Tibial artery (tissue), 4 donors: ENCODE measurements around the gene CIP2A.

Experiments
- DNase-seq, 2 donors: peaks; one replicate each; pipeline ENCODE4 v3.0.0-alpha.2; 2019
- H3K27ac ChIP-seq, 2 donors: fragments of 200-600 bp; sonication (generic) in 1 of 2; 1 replicate in 1 of 2; 2 replicates in 1 of 2; pipeline ENCODE4 v1.5.1; 2018 to 2019; ENCODE audit warnings: mild to moderate bottlenecking in 1 of 2
- H3K27me3 ChIP-seq, 2 donors: fragments of 200-600 bp; sonication (generic) in 1 of 2; one replicate each; pipeline versions ENCODE4 v1.5.1 to v1.6.0; 2016 to 2019
- H3K36me3 ChIP-seq, 3 donors: fragments of 200-600 bp; sonication (generic) in 2 of 3; one replicate each; pipeline ENCODE4 v1.5.1; 2016 to 2019; ENCODE audit warnings: mild to moderate bottlenecking in 2 of 3
- H3K4me1 ChIP-seq, 4 donors: fragments of 200-600 bp; sonication (generic) in 2 of 4; 1 replicate in 3 of 4; 2 replicates in 1 of 4; pipeline ENCODE4 v1.5.1; 2016 to 2019
- H3K4me3 ChIP-seq, 2 donors: fragments of 200-600 bp; sonication (generic) in 1 of 2; 1 replicate in 1 of 2; 2 replicates in 1 of 2; pipeline ENCODE4 v1.5.1; 2018 to 2019; ENCODE audit warnings: mild to moderate bottlenecking in 2 of 2
- H3K9me3 ChIP-seq, 3 donors: fragments of 200-600 bp; sonication (generic) in 1 of 3; one replicate each; pipeline ENCODE4 v1.5.1; 2016 to 2019
- intact Hi-C: fragments of 100-400 bp; cut with DNase I; formaldehyde crosslinking; loops from one replicate; pipeline ENCODE4 v1.15.0; 2023; ENCODE audit warnings: low total_unique reads
- TF ChIP-seq, protein P1 (sequence below), 2 experiments: fragments of 200-600 bp in 1 of 2; fragments of 450-650 bp in 1 of 2; IDR thresholded peaks; one replicate each; pipeline ENCODE4 v1.5.1; 2017 to 2019; ENCODE audit warnings: antibody characterized with exemption in 2 of 2, mild to moderate bottlenecking in 1 of 2, moderate library complexity in 1 of 2

Gene CIP2A

DNA sequence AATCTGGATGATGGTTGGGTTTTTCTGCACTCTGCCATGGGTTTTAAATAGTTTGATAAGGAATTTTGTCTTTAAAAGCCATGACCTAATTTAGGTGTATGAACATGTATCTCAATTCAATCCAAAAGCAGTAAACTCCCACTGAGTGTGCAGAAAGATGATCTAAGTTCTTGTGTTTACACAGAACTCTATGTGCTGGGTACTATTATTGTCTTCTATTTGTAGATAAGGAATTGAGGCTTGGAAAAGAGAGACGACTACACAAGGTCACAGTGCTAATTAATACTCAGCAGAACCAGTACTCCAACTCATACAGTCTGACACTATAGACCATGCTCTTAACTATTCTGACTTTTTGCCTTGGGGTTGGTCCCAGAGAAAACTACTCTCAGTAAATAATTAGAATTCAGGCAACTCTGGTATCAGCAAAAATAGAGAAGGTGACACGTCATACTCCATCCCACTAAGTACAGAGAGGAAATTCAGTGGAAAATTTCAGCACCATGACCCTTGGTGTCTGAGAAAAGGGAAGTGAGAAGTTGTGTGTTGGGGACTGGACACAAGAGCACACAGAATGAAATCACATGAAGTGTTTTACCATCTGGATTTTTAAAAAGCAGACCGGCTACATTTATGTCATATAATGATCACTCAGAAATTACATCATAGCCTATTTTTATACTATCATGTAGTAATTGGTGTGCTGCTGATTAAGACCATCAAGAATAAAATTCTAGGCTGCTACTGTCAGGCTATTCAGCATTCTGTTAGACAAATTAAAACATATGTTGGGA is 60.6 kb downstream of the CIP2A start:
- H3K4me1 ChIP-seq = peaks cover 0 to 54% (median 2%) of the 10 kb centered on the region in 4 donors
- TF ChIP-seq, protein P1, sequence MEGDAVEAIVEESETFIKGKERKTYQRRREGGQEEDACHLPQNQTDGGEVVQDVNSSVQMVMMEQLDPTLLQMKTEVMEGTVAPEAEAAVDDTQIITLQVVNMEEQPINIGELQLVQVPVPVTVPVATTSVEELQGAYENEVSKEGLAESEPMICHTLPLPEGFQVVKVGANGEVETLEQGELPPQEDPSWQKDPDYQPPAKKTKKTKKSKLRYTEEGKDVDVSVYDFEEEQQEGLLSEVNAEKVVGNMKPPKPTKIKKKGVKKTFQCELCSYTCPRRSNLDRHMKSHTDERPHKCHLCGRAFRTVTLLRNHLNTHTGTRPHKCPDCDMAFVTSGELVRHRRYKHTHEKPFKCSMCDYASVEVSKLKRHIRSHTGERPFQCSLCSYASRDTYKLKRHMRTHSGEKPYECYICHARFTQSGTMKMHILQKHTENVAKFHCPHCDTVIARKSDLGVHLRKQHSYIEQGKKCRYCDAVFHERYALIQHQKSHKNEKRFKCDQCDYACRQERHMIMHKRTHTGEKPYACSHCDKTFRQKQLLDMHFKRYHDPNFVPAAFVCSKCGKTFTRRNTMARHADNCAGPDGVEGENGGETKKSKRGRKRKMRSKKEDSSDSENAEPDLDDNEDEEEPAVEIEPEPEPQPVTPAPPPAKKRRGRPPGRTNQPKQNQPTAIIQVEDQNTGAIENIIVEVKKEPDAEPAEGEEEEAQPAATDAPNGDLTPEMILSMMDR (IDR thresholded peaks at IDR 0.05) = no peak
- H3K27ac ChIP-seq = peak overlapping the region in 1 of 2 donors; percentile 44
- DNase-seq = no peak
- no peak overlapping the region for H3K4me3 ChIP-seq
- H3K36me3 ChIP-seq = no peaks in the 10 kb centered on the region
- H3K27me3 ChIP-seq = no peaks in the 10 kb centered on the region
- no peaks in the 10 kb centered on the region for H3K9me3 ChIP-seq
- intact Hi-C loops = no loop called here

DNA sequence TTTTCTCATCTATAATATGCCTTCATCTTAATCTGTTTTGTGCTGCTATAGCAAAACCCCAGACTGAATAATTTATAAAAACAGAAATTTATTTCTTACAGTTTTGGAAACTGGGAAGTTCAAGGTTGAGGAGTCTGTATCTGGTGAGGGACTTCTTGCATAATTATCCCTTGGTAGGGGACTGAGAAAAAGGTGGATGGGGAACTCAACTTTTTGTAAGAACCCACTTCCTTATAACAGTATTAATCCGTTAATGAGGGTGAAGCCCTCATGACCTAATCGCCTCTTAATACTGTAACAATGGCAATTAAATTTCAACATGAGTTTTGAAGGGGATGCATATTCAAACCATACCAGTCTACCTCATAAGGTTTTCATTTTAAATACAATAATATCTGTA is 61.4 kb downstream of the CIP2A start:
- Histone ChIP-seq H3K4me3 (no peak overlapping the region), H3K27ac (peak overlapping the region; percentile 5 to 44), H3K36me3 (no peaks in the 10 kb centered on the region), H3K27me3 (no peaks in the 10 kb centered on the region), H3K9me3 (no peaks in the 10 kb centered on the region), H3K4me1 (peaks cover 0 to 57% (median 2%) of the 10 kb centered on the region in 4 donors)
- intact Hi-C loops = no loop called here
- TF ChIP-seq, protein P1 (IDR thresholded peaks at IDR 0.05) = no peak
- no peak for DNase-seq

GRCh38 chr3:108527109-108527508 is 62.1 kb downstream of the CIP2A start:
- H3K4me3 ChIP-seq = no peak overlapping the region
- H3K36me3 ChIP-seq = no peaks in the 10 kb centered on the region
- H3K27ac ChIP-seq = peak overlapping the region in 1 of 2 donors; percentile 44
- intact Hi-C loops = no loop called here
- H3K4me1 ChIP-seq = peaks cover 0 to 57% (median 2%) of the 10 kb centered on the region in 4 donors
- H3K9me3 ChIP-seq = no peaks in the 10 kb centered on the region
- TF ChIP-seq, protein P1 (IDR thresholded peaks at IDR 0.05) = no peak
- no peak for DNase-seq
- H3K27me3 ChIP-seq = no peaks in the 10 kb centered on the region

- TF ChIP-seq, protein P1 (IDR thresholded peaks at IDR 0.05) = no peak
- H3K27ac ChIP-seq = no peak overlapping the region
- DNase-seq = no peak
- intact Hi-C loops = no loop called here
- H3K4me1 ChIP-seq = peaks cover 0 to 57% (median 2%) of the 10 kb centered on the region in 4 donors
- H3K4me3 ChIP-seq = no peak overlapping the region
- H3K27me3 ChIP-seq = no peaks in the 10 kb centered on the region
- H3K9me3 ChIP-seq = no peaks in the 10 kb centered on the region
- no peaks in the 10 kb centered on the region for H3K36me3 ChIP-seq
Observed at GRCh38 chr3:108525971-108526370, 63.3 kb downstream of the CIP2A start.

DNA sequence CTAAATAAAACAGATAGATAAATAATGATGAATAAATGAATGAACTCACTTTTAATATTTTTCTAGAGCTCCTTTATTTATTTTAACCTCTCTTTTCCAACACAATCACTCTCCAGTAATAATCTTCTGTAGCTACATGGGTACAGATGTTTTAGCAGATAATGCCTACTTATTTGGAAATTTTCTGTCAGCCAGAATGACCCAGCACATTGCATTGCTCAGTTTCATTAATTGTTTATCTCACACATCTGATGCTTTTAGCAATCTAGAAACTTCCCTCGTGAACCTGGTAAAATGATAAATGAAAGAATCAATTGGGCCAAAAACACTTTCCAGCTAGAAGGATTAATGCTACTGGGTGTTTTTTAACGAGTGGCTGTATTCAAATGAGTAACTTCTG is 64.0 kb downstream of the CIP2A start:
- intact Hi-C loops = no loop called here
- Histone ChIP-seq H3K27ac (no peak overlapping the region), H3K9me3 (no peaks in the 10 kb centered on the region), H3K4me3 (no peak overlapping the region), H3K36me3 (no peaks in the 10 kb centered on the region), H3K4me1 (peaks cover 0 to 57% (median 2%) of the 10 kb centered on the region in 4 donors), H3K27me3 (no peaks in the 10 kb centered on the region)
- no peak for DNase-seq
- TF ChIP-seq, protein P1 (IDR thresholded peaks at IDR 0.05) = no peak
